Pons (tissue), 1 donor: ENCODE data around the gene TOX2.

Experiments
- DNase-seq: peaks from one replicate; pipeline ENCODE4 v3.0.0-alpha.2; 2016; ENCODE audit warnings: low spot score

The TOX2 gene

GRCh38 chr20:43940518-43941225, 26.0 kb downstream of the TOX2 start:
- no peak for DNase-seq

GRCh38 chr20:43941476-43942200, 27.0 kb downstream of the TOX2 start:
- no peak for DNase-seq

GRCh38 chr20:43942201-43942590, 27.5 kb downstream of the TOX2 start:
- no peak for DNase-seq

DNA sequence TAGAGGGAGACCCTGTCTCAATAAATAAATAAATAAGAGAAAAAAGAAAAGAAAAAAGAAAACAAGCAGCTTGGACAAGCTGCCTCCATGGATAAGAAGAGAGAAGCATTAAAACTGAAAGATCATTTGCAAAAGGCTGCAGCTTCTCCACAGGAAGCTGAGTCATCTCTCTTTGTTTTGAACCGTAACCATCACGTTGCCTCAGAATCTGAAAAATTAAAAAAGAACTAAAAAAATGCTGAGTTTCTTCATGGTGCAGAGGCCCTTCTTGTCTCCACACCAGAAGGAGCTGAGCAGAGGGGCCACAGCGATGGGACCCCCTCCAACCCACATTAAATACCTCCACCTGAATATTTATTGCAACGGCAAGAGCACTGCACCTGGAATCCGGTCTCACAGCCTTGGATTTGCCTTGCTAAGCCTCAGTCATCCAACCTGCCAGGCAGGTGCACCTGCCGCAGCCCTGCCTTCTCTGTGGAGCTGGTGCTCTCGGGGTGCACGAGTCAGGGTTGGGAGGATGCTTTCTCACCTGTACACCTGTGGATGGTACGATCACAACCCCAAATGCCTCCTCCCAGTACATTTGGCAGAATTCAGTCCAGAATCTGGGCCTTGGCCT, 28.1 kb downstream of the TOX2 start:
- no peak for DNase-seq

GRCh38 chr20:43943725-43944124, 29.1 kb downstream of the TOX2 start:
- no peak for DNase-seq

DNA sequence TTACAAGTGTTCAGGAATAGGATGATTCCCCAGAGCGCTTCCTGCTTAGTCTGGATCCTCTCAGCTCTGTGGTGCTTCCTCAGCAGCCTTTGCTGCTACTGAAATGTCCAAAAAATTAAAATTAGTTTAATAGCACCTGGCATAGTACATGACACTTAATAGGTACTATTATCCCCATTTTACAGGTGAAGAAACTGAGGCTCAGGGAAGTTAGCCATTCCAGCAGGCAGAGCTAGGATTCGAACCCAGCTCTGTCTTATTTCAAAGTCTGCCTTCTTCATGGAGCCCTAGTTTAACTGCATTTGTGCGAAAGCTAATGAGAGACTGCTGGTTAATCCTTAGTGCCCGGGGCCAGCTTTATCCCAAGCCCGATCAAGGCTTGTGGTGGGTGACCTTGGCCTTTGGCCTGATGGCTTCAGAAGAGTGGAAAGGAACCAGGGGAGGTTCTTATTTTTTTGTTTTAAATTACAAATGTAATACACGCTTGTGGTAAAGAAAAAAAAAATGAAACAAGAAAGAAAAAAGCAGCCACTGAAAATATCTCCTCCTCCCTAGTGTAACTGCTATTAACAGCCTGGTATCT, 30.1 kb downstream of the TOX2 start:
- DNase-seq, result no peak

DNA sequence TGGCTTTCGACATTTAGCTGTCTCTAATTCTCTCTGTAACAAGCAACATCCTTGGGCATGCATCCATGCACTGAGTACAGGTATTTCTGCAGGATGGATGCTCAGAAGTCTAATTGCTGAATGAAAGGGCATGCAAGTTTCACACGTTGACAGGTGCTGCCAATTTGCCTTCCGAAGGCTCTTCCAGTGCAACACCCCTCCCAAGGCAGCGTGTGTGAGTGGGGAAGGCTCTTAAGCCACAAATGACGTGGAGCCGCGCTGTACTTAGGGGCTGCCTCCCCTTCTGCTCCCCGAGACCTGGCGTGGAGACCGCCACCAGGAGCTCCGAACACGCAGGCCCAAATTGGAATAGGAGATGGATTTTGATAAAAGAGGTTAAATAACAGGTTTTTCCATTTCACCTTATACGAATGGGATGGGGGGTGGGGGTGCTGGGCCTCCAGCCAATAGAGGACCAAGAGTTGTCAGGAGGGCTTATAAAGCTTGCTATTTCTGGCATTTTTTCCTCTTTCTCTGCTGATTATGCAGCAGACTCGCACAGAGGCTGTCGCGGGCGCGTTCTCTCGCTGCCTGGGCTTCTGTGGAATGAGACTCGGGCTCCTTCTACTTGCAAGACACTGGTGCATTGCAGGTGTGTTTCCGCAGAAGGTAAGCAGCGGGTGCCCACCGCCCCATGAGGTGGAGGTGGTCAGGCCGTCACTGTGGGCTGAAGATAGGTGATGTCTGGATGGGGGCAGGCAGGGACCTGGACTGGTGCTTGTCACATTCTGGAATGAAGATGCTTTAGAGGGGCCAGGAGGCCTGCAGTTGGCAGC, 30.9 kb downstream of the TOX2 start:
- no peak for DNase-seq

GRCh38 chr20:43946206-43946491, 31.5 kb downstream of the TOX2 start:
- no peak for DNase-seq

GRCh38 chr20:43946659-43947315, 32.1 kb downstream of the TOX2 start:
- no peak for DNase-seq

GRCh38 chr20:43947316-43947710, 32.7 kb downstream of the TOX2 start:
- no peak for DNase-seq

DNA sequence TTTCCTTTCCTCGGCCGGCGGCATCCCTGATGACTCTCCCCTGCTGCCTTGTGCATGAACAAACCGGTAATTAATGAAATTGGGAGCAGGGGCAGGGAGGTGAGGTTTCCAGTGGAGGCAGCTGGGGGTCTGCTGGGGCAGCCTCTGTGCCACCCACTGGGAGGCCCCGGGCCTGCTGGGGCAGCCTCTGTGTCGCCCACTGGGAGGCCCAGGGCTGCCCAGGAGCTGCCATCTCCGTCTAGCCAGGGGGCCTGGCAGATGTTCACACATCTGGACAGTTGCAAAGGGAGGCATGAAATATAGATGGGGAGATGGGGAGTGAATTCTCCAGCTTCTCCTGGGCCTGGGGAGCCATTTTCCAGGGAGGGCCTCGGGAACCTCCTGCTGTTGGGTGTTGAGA, 33.8 kb downstream of the TOX2 start:
- no peak for DNase-seq

DNA sequence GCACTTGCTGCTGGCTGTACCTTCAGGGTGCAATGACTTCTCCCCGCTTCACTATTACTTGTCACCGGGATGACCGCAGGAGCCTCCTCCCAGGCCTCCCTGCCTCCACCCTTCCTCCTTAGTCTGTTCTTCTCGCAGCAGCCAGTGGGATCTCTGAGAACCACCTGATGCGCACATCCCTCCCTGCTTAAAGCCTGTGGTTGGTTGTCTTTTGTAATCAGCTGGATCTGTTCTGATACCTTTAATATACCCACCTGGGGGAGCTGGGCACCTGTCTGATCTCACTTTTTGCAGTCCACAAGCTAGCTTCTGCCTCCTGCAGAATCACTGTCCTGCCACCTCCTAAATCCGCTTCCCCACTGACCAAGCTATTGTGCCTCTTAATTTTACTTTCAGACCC, 34.6 kb downstream of the TOX2 start:
- DNase-seq, result no peak

GRCh38 chr20:43949741-43950618, 35.3 kb downstream of the TOX2 start:
- DNase-seq, result no peak

DNA sequence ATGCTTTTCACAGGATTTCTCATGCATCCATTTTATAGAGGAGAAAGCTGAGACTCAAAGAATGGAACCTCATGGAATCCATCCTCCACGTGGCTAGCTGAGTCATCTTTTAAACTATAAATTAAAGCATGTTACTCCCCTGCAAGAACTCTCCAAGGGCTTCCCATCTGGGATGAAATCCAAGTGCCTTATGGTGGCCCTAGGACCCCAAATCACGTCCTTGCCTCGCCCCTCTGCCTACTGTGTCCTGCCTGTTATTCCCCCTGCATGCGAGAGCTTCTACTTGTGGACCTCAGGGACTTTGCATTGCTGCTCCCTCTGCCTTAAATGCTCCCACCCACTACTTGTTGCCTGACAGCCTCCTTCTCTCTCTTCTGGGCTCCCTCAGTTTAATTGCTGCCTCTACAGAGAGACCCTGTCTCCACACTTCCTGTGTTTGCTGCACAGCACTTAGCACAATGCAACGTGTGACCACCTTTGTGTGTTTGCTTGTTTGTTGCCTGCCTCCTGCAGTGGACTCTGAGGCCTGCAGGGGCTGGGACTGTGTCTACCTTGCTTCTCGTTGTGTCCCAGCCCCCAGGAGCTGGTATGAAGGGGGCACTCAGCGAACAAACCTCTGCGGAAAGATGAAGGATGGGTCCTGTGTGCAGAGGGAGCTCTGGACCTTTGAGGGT, 39.4 kb downstream of the TOX2 start:
- DNase-seq, result no peak

GRCh38 chr20:43954704-43955061, 40.0 kb downstream of the TOX2 start:
- no peak for DNase-seq

GRCh38 chr20:43955062-43955749, 40.6 kb downstream of the TOX2 start:
- no peak for DNase-seq

- no peak for DNase-seq
Observed at GRCh38 chr20:43955750-43956191, 41.1 kb downstream of the TOX2 start.

- DNase-seq, result no peak
Observed at GRCh38 chr20:43957392-43957791, 42.7 kb downstream of the TOX2 start.

- no peak for DNase-seq
Observed at GRCh38 chr20:43958626-43959025, 44.0 kb downstream of the TOX2 start.
